HepG2 (cell line): ENCODE data around the gene CEP104. TPM values are rescaled to one million over a fixed set of nuclear protein-coding genes. Genes with fewer than 3 reads are reported as not detected.

Experiments used
- AKAP8 ChIP-seq: sonication (generic); formaldehyde crosslinking; IDR thresholded peaks from 2 replicates; pipeline ENCODE4 v1.5.1; 2020; ENCODE audit warnings: mild to moderate bottlenecking, missing genetic modification reagents
- MAFF ChIP-seq: IDR thresholded peaks from 2 replicates; pipeline ENCODE4 v1.6.1; 2011; ENCODE audit warnings: low read depth, low read length, improper control_type of control experiment
- PCBP1 ChIP-seq: fragments of 200-400 bp; formaldehyde crosslinking; IDR thresholded peaks from 2 replicates; pipeline ENCODE4 v1.6.1; 2017; ENCODE audit warnings: mild to moderate bottlenecking, low read depth, low read length, borderline replicate concordance
- POLR2A ChIP-seq, 2 experiments: IDR thresholded peaks; 2 replicates each; pipeline ENCODE4 v1.6.1; 2011; ENCODE audit warnings: low read depth in 2 of 2, low read length in 2 of 2, mild to moderate bottlenecking in 1 of 2, moderate library complexity in 1 of 2; ENCODE audit not compliant: insufficient read depth in 1 of 2
- RBM22 ChIP-seq: fragments of 200-400 bp; formaldehyde crosslinking; optimal IDR thresholded peaks from 2 replicates; pipeline ENCODE3; 2017; ENCODE audit warnings: mild to moderate bottlenecking, low read length, moderate library complexity
- ZC3H13 ChIP-seq: sonication (generic); formaldehyde crosslinking; IDR thresholded peaks from 2 replicates; pipeline ENCODE4 v1.8.1; 2023; ENCODE audit warnings: mild to moderate bottlenecking, missing genetic modification reagents, moderate library complexity
- ZNF646 ChIP-seq: sonication (generic); formaldehyde crosslinking; IDR thresholded peaks from 2 replicates; pipeline ENCODE4 v1.9.0; 2021; ENCODE audit warnings: mild to moderate bottlenecking, missing genetic modification reagents
- polyA plus RNA-seq, 8 experiments: library from polyadenylated mRNA; depleted of rRNA in 3 of 8; stranded (reverse) in 7 of 8; unstranded in 1 of 8; fragments of >200 nt; fragmentation: Illumina TruSeq in 4 of 8; extraction: Trizol in 4 of 8; gene quantifications; 2 replicates each; pipeline versions ENCODE4 v1.2.1 to v1.2.3, GENCODE V29; 2011 to 2016; ENCODE audit warnings: low read depth in 4 of 8, missing spikeins in 1 of 8, mixed read lengths in 1 of 8; ENCODE audit not compliant: insufficient read depth in 1 of 8
- total RNA-seq, 5 experiments: library from RNA; depleted of rRNA; stranded (reverse); fragments of >200 nt; fragmentation: Illumina TruSeq; extraction: Trizol; gene quantifications; 2 replicates each; pipeline ENCODE4 v1.2.3, GENCODE V29; 2016; ENCODE audit warnings: low read depth in 1 of 5
- TF ChIP-seq, protein P1 (sequence below): sonication (generic); formaldehyde crosslinking; IDR thresholded peaks from 2 replicates; pipeline ENCODE4 v1.4.0; 2020; ENCODE audit warnings: low read depth, mild to moderate bottlenecking, missing genetic modification reagents

The CEP104 gene
- total and polyA plus RNA-seq, 2 of the 13 experiments (the other 11 are each of a cell fraction or from before 2014, with no cell fraction given) = 20.4 to 30.1 TPM

GRCh38 chr1:3777647-3778589 lies 79.1 kb downstream of the CEP104 start (continued):
- TF ChIP-seq ZNF646 (no peak), AKAP8 (CRISPR knock-in tag) (peak; percentile 56), PCBP1 (no peak), MAFF (no peak), ZC3H13 (CRISPR knock-in tag) (peak; percentile 12; the same call in 1 of the 2 replicates), RBM22 (peak; percentile 33), POLR2A (IDR thresholded peaks at IDR 0.05; ENCODE audit: insufficient read depth in 1 of 2, low read depth in 2 of 2, low read length in 2 of 2) (0 out of 4 replicates have a peak, but pooled peaks of 1 of the 2 experiments have one; percentile 38)
- TF ChIP-seq, protein P1, sequence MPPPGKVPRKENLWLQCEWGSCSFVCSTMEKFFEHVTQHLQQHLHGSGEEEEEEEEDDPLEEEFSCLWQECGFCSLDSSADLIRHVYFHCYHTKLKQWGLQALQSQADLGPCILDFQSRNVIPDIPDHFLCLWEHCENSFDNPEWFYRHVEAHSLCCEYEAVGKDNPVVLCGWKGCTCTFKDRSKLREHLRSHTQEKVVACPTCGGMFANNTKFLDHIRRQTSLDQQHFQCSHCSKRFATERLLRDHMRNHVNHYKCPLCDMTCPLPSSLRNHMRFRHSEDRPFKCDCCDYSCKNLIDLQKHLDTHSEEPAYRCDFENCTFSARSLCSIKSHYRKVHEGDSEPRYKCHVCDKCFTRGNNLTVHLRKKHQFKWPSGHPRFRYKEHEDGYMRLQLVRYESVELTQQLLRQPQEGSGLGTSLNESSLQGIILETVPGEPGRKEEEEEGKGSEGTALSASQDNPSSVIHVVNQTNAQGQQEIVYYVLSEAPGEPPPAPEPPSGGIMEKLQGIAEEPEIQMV = peak; percentile 16; the same call in 1 of the 2 replicates
- TF ChIP-seq, all 625 proteins: peak for 23
